Measurements from ENCODE around the gene ZNF428.

ZNF428 gene

GRCh38 chr19:43570174-43570791 is 49.1 kb downstream of the ZNF428 start:
- H3K4me2 ChIP-seq (ENCODE audit: low read depth, low read length, poor library complexity, severe bottlenecking), result peak overlapping the region; percentile 10
- H3K4me3 ChIP-seq (ENCODE audit: low read length, poor library complexity, severe bottlenecking), result no peak overlapping the region
- H3K9me3 ChIP-seq (ENCODE audit: insufficient read depth, low read depth, low read length), result no peaks in the 10 kb centered on the region
- no peak overlapping the region for H3K9ac ChIP-seq (ENCODE audit: low read depth, low read length, poor library complexity, severe bottlenecking)
- peaks cover 23% of the 10 kb centered on the region for H3K4me1 ChIP-seq (ENCODE audit: insufficient read depth, low read length, poor library complexity, severe bottlenecking)
- no peaks in the 10 kb centered on the region for H3K27me3 ChIP-seq (ENCODE audit: insufficient read depth, low read length, poor library complexity, severe bottlenecking)
- H3K9me2 ChIP-seq (replicated peaks; ENCODE audit: low read depth, low read length), result no peaks in the 10 kb centered on the region
- no peaks in the 10 kb centered on the region for H3K36me3 ChIP-seq (ENCODE audit: insufficient read depth, low read length)
- H4K20me1 ChIP-seq (ENCODE audit: insufficient read depth, low read length, poor library complexity, severe bottlenecking), result no peaks in the 10 kb centered on the region
- H3F3A ChIP-seq (ENCODE audit: low read depth), result no peaks in the 10 kb centered on the region
- peaks cover 59% of the 10 kb centered on the region for H3K79me2 ChIP-seq (ENCODE audit: insufficient read depth, low read length)
- TF ChIP-seq EZH2phosphoT487 (IDR thresholded peaks at IDR 0.05; ENCODE audit: borderline replicate concordance), result no peak
- TF ChIP-seq CTCF (conservative IDR thresholded peaks at IDR 0.05; ENCODE audit: low read length), result peak; percentile 13; the same call in 1 of the 2 replicates
- H2AFZ ChIP-seq (ENCODE audit: low read length), result no peak overlapping the region

GRCh38 chr19:43569657-43570056 is 49.8 kb downstream of the ZNF428 start:
- H3K36me3 ChIP-seq (ENCODE audit: insufficient read depth, low read length), result no peaks in the 10 kb centered on the region
- no peak overlapping the region for H3K9ac ChIP-seq (ENCODE audit: low read depth, low read length, poor library complexity, severe bottlenecking)
- no peaks in the 10 kb centered on the region for H4K20me1 ChIP-seq (ENCODE audit: insufficient read depth, low read length, poor library complexity, severe bottlenecking)
- no peaks in the 10 kb centered on the region for H3F3A ChIP-seq (ENCODE audit: low read depth)
- no peaks in the 10 kb centered on the region for H3K9me2 ChIP-seq (replicated peaks; ENCODE audit: low read depth, low read length)
- no peak overlapping the region for H3K4me3 ChIP-seq (ENCODE audit: low read length, poor library complexity, severe bottlenecking)
- H3K9me3 ChIP-seq (ENCODE audit: insufficient read depth, low read depth, low read length), result no peaks in the 10 kb centered on the region
- no peaks in the 10 kb centered on the region for H3K27me3 ChIP-seq (ENCODE audit: insufficient read depth, low read length, poor library complexity, severe bottlenecking)
- peak overlapping the region; percentile 10 for H3K4me2 ChIP-seq (ENCODE audit: low read depth, low read length, poor library complexity, severe bottlenecking)
- H2AFZ ChIP-seq (ENCODE audit: low read length), result no peak overlapping the region
- no peak for TF ChIP-seq CTCF (conservative IDR thresholded peaks at IDR 0.05; ENCODE audit: low read length)
- no peak for TF ChIP-seq EZH2phosphoT487 (IDR thresholded peaks at IDR 0.05; ENCODE audit: borderline replicate concordance)
- H3K79me2 ChIP-seq (ENCODE audit: insufficient read depth, low read length), result peaks cover 59% of the 10 kb centered on the region
- peaks cover 28% of the 10 kb centered on the region for H3K4me1 ChIP-seq (ENCODE audit: insufficient read depth, low read length, poor library complexity, severe bottlenecking)

- H3K9me2 ChIP-seq (replicated peaks; ENCODE audit: low read depth, low read length), result no peaks in the 10 kb centered on the region
- H3K9me3 ChIP-seq (ENCODE audit: insufficient read depth, low read depth, low read length), result no peaks in the 10 kb centered on the region
- H3K27me3 ChIP-seq (ENCODE audit: insufficient read depth, low read length, poor library complexity, severe bottlenecking), result no peaks in the 10 kb centered on the region
- no peak overlapping the region for H3K4me3 ChIP-seq (ENCODE audit: low read length, poor library complexity, severe bottlenecking)
- H3K9ac ChIP-seq (ENCODE audit: low read depth, low read length, poor library complexity, severe bottlenecking), result peak overlapping the region; percentile 60
- H4K20me1 ChIP-seq (ENCODE audit: insufficient read depth, low read length, poor library complexity, severe bottlenecking), result no peaks in the 10 kb centered on the region
- H3K79me2 ChIP-seq (ENCODE audit: insufficient read depth, low read length), result peaks cover 48% of the 10 kb centered on the region
- H3K4me2 ChIP-seq (ENCODE audit: low read depth, low read length, poor library complexity, severe bottlenecking), result no peak overlapping the region
- peaks cover 54% of the 10 kb centered on the region for H3K4me1 ChIP-seq (ENCODE audit: insufficient read depth, low read length, poor library complexity, severe bottlenecking)
- no peaks in the 10 kb centered on the region for H3K36me3 ChIP-seq (ENCODE audit: insufficient read depth, low read length)
- H3F3A ChIP-seq (ENCODE audit: low read depth), result peaks cover 19% of the 10 kb centered on the region
- TF ChIP-seq CTCF (conservative IDR thresholded peaks at IDR 0.05; ENCODE audit: low read length) (no peak), EZH2phosphoT487 (IDR thresholded peaks at IDR 0.05; ENCODE audit: borderline replicate concordance) (no peak)
- no peak overlapping the region for H2AFZ ChIP-seq (ENCODE audit: low read length)
Measured at GRCh38 chr19:43564800-43565199, 54.6 kb downstream of the ZNF428 start.

Data from Loucy (cell line).